Calu3 (cell line): Measurements from ENCODE around the gene RBL2. TPM values are rescaled to one million over a fixed set of nuclear protein-coding genes. Genes with fewer than 3 reads are reported as not detected.

Experiments used
- BruUV-seq: library from RNA; stranded (reverse); fragments of 400-500 nt; replicated peaks from 2 replicates; lab custom pipeline; 2021; lab: Mats Ljungman, UMichigan
- CTCF ChIA-PET: fragments of 300-600 bp; sonication (Branson Sonifier 250); formaldehyde crosslinking; loops from one replicate; lab custom pipeline; 2022; ENCODE audit warnings: antibody characterized with exemption; lab: Charles Lee
- DNase-seq: peaks from one replicate; pipeline ENCODE4 v3.0.0; 2022
- H3K27ac Mint-ChIP-seq: one replicate; pipeline ENCODE4 v1.8.0; 2022; ENCODE audit warnings: mixed read lengths; ENCODE audit not compliant: unreplicated experiment
- H3K27me3 Mint-ChIP-seq: one replicate; pipeline ENCODE4 v1.8.0; 2022; ENCODE audit warnings: mixed read lengths; ENCODE audit not compliant: unreplicated experiment
- H3K36me3 Mint-ChIP-seq: one replicate; pipeline ENCODE4 v1.8.0; 2022; ENCODE audit warnings: mild to moderate bottlenecking, moderate library complexity, mixed read lengths; ENCODE audit not compliant: insufficient read depth, unreplicated experiment
- H3K4me1 Mint-ChIP-seq: one replicate; pipeline ENCODE4 v1.8.0; 2022; ENCODE audit warnings: mild to moderate bottlenecking, low read depth, mixed read lengths; ENCODE audit not compliant: unreplicated experiment
- H3K4me3 Mint-ChIP-seq: one replicate; pipeline ENCODE4 v1.8.0; 2022; ENCODE audit warnings: mild to moderate bottlenecking, low read depth, moderate library complexity, mixed read lengths; ENCODE audit not compliant: unreplicated experiment
- H3K9me3 Mint-ChIP-seq: one replicate; pipeline ENCODE4 v1.8.0; 2022; ENCODE audit warnings: low read depth, mixed read lengths; ENCODE audit not compliant: unreplicated experiment
- intact Hi-C: fragments of 100-400 bp; cut with micrococcal nuclease; formaldehyde crosslinking; loops from one replicate; pipeline ENCODE4 v1.10.0; 2022; ENCODE audit not compliant: unreplicated experiment
- total RNA-seq: library from RNA; stranded (reverse); gene quantifications from 2 replicates; pipeline ENCODE4 v1.2.3, GENCODE V29; 2022
- TF ChIP-seq, protein P1 (sequence below): fragments of 200-600 bp; IDR thresholded peaks from one replicate; pipeline ENCODE4 v1.8.0; 2022; ENCODE audit warnings: antibody characterized with exemption; ENCODE audit not compliant: unreplicated experiment

RBL2 gene
- total RNA-seq, 1 experiment from 2014 or later = 62.8 TPM

DNA sequence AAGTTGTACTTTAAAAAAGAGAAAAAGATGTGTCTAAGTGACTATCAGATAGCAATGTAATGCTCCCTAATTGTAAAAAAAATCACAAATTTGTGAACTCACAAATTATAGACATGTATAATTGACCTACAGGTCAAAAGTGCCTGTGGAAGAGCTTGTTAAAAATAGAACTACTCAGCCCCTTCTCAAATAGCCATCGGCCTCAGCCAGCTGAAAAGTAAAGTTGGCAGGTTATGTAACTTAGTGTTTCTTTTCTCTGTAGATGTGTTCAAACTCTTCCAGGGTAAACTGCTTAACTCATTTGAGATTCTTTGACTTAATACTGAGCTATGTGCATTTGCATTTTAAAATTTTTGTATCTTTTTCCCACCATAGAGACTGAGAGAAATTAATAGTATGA is 55.5 kb downstream of the RBL2 start:
- intact Hi-C loops = no loop called here
- no TSS peak for BruUV-seq
- H3K36me3 Mint-ChIP-seq = peaks cover 53% of the 10 kb centered on the region
- no peak overlapping the region for H3K4me3 Mint-ChIP-seq
- no peak overlapping the region for H3K27ac Mint-ChIP-seq
- H3K9me3 Mint-ChIP-seq = no peaks in the 10 kb centered on the region
- no peaks in the 10 kb centered on the region for H3K4me1 Mint-ChIP-seq
- no peaks in the 10 kb centered on the region for H3K27me3 Mint-ChIP-seq
- TF ChIP-seq, protein P1, sequence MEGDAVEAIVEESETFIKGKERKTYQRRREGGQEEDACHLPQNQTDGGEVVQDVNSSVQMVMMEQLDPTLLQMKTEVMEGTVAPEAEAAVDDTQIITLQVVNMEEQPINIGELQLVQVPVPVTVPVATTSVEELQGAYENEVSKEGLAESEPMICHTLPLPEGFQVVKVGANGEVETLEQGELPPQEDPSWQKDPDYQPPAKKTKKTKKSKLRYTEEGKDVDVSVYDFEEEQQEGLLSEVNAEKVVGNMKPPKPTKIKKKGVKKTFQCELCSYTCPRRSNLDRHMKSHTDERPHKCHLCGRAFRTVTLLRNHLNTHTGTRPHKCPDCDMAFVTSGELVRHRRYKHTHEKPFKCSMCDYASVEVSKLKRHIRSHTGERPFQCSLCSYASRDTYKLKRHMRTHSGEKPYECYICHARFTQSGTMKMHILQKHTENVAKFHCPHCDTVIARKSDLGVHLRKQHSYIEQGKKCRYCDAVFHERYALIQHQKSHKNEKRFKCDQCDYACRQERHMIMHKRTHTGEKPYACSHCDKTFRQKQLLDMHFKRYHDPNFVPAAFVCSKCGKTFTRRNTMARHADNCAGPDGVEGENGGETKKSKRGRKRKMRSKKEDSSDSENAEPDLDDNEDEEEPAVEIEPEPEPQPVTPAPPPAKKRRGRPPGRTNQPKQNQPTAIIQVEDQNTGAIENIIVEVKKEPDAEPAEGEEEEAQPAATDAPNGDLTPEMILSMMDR = no peak
- DNase-seq = no peak
- CTCF ChIA-PET = no interaction called here

GRCh38 chr16:53492503-53492902 is 58.2 kb downstream of the RBL2 start:
- intact Hi-C loops = no loop called here
- no TSS peak for BruUV-seq
- no peaks in the 10 kb centered on the region for H3K9me3 Mint-ChIP-seq

DNA sequence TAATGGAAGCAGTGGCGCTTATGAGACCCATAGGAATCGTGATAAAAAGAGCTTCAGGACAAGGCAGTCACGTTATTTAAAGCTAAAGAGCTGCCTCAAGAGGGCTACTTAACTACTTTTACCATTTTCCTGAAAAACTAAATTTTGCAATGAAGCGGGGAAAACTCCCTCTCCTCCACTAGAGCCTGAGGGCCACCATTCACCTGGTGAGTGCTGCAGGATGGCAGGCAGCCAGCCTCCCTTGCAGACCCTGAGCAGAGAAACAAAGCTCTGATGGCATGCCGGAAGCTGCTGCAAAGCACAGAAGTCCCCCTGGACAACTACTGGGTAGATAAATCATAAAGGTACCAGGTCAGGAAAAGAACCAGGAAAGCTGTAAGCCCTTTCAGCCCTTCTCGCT is 60.4 kb downstream of the RBL2 start:
- H3K36me3 Mint-ChIP-seq = peaks cover 65% of the 10 kb centered on the region
- intact Hi-C loops = no loop called here
- no peaks in the 10 kb centered on the region for H3K9me3 Mint-ChIP-seq
- no peaks in the 10 kb centered on the region for H3K4me1 Mint-ChIP-seq
- no peak overlapping the region for H3K4me3 Mint-ChIP-seq
- DNase-seq = no peak
- no peak overlapping the region for H3K27ac Mint-ChIP-seq
- H3K27me3 Mint-ChIP-seq = no peaks in the 10 kb centered on the region
- no TSS peak for BruUV-seq
- CTCF ChIA-PET = no interaction called here
- TF ChIP-seq, protein P1 = no peak

More at GRCh38 chr16:53492503-53492902, 58.2 kb downstream of the RBL2 start:
- TF ChIP-seq, protein P1 = no peak
- no peak overlapping the region for H3K27ac Mint-ChIP-seq
- DNase-seq = no peak
- H3K36me3 Mint-ChIP-seq = peaks cover 59% of the 10 kb centered on the region
- H3K4me3 Mint-ChIP-seq = no peak overlapping the region
- H3K4me1 Mint-ChIP-seq = no peaks in the 10 kb centered on the region
- no peaks in the 10 kb centered on the region for H3K27me3 Mint-ChIP-seq
- CTCF ChIA-PET = no interaction called here

DNA sequence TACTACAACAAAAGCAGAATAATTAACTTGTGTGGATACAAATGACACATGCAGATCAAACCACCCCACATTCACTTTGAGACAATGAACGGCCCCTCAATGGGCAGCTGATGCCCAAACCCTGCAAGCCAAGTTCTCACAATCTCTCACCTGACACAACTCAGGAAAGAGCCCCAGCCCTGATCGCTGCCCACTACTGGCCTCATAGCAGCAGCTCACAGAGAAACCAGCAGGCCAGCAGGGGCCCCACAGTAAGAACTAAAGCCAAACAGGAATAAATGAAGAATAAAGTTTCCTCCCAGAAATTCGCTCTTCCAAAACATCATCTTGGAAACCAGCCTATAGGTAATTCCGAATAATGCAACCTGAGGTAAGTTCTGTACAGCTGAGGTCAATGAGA is 61.1 kb downstream of the RBL2 start:
- Mint-ChIP-seq H3K9me3 (no peaks in the 10 kb centered on the region), H3K4me1 (no peaks in the 10 kb centered on the region), H3K27ac (no peak overlapping the region), H3K36me3 (peaks cover 61% of the 10 kb centered on the region), H3K4me3 (no peak overlapping the region), H3K27me3 (no peaks in the 10 kb centered on the region)
- TF ChIP-seq, protein P1 = peak; percentile 17
- DNase-seq = no peak
- CTCF ChIA-PET = no interaction called here
- intact Hi-C loops = no loop called here
- BruUV-seq = no TSS peak
